OCI-LY3 (cell line): ENCODE data around the gene ZNF311.

Experiments
- CTCF ChIP-seq: fragments of 200-600, 300-600 bp; sonication (generic); IDR thresholded peaks from 2 replicates; pipeline ENCODE4 v1.5.1; 2014; ENCODE audit warnings: antibody characterized with exemption, low read length, low read depth
- EZH2phosphoT487 ChIP-seq: fragments of 200-600 bp; shearing (Covaris generic); IDR thresholded peaks from 2 replicates; pipeline ENCODE4 v1.6.1; 2018; ENCODE audit warnings: antibody characterized with exemption, mixed run types, low read depth

- TF ChIP-seq CTCF (no peak), EZH2phosphoT487 (no peak)
Observed at GRCh38 chr6:28947831-28948270, 57.3 kb downstream of the ZNF311 start.
